ENCODE measurements around the gene CCDC24. TPM values are rescaled to one million over a fixed set of nuclear protein-coding genes. Genes with fewer than 3 reads are reported as not detected.
A peak's percentile ranks its signal among the peaks of the same experiment; 100 is the strongest.

CCDC24 gene
- total and polyA plus RNA-seq, 9 of the 15 experiments (the other 6 are each of a cell fraction or from before 2014, with no cell fraction given): 0.31 to 4.5 (median 1.5) TPM

DNA sequence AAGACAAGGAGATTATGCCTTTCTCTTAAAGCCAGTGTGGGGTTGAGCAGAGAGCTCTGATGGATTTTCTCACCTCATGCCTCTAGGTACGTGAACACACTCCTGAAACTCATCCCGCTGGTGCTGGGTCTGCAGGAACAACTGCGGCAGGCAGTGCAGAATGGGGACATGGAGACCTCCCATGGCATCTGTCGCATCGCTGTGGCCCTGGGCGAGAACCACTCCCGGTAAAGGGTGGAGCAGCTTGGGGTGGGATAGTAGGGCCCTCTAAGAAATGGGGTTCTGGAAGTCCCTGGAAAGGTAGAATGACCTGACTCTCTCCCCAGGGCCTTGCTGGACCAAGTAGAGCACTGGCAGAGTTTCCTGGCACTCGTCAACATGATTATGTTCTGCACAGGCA, 35.2 kb upstream of the CCDC24 start:
- ChIA-PET CTCF (ENCODE audit: low intra/inter-chr PET ratio) (no interaction called here), POLR2A (interaction anchor here (0.9 kb wide), 1 partner anchor 14 kb away, joined by 3 read pairs; the partner anchor contains the start of gene DPH2)
- no peaks in the 10 kb centered on the region for H3K9me1 ChIP-seq (ENCODE audit: control insufficient read depth, insufficient read depth, low read length)
- peaks cover 15 to 20% of the 10 kb centered on the region in 2 experiments; a peak in 4 of 5 replicates for H3K4me1 ChIP-seq (replicated peaks in 1 of 2; ENCODE audit: control insufficient read depth in 2 of 2, insufficient read depth in 2 of 2, low read length in 2 of 2)
- peaks cover 47% of the 10 kb centered on the region; the same call in 2 of the 3 replicates for H3K36me3 ChIP-seq (ENCODE audit: control insufficient read depth, insufficient read depth, low read length)
- DNase-seq (ENCODE audit: extremely low read depth in 1 of 4, low spot score in 3 of 4) (no peak), FAIRE-seq (no peak), ATAC-seq (no peak)
- H2AFZ ChIP-seq (ENCODE audit: low read depth, low read length): no peak overlapping the region
- no peaks in the 10 kb centered on the region for H3K27me3 ChIP-seq (ENCODE audit: control insufficient read depth in 2 of 2, insufficient read depth in 2 of 2, low read length in 2 of 2)
- WGBS (ENCODE audit: insufficient coverage, low coverage, missing lambda C conversion rate): 94% methylated on average over 8 of the region's 8 CpGs
- H3K4me3 ChIP-seq: no peak overlapping the region
- no peak overlapping the region for H3K27ac ChIP-seq (ENCODE audit: extremely low read depth, low read depth, low read length)
- no peaks in the 10 kb centered on the region for H3K9me3 ChIP-seq (replicated peaks; ENCODE audit: control insufficient read depth, insufficient read depth, low read depth, low read length)
- 0 out of 4 replicates have a peak overlapping the region, but pooled peaks of 1 of the 2 experiments have one; percentile 5 for H3K9ac ChIP-seq (ENCODE audit: insufficient read depth in 1 of 2, low read depth in 2 of 2, low read length in 2 of 2)
- intact Hi-C loops (cut with micrococcal nuclease) (no loop called here), in situ Hi-C loops (cut with MboI) (no loop called here)
- no peak overlapping the region for H3K4me2 ChIP-seq (ENCODE audit: insufficient read depth, low read length)
- peaks cover 16% of the 10 kb centered on the region; the same call in 1 of the 2 replicates for H4K20me1 ChIP-seq (replicated peaks; ENCODE audit: control insufficient read depth, insufficient read depth, low read length)
- no TSS peak for BruUV-seq (replicated peaks)
- 0 out of 3 replicates have a peak, but pooled peaks cover 6% of the 10 kb centered on the region for H3K79me2 ChIP-seq (ENCODE audit: control insufficient read depth, insufficient read depth, low read length)
- TF ChIP-seq, protein P1, sequence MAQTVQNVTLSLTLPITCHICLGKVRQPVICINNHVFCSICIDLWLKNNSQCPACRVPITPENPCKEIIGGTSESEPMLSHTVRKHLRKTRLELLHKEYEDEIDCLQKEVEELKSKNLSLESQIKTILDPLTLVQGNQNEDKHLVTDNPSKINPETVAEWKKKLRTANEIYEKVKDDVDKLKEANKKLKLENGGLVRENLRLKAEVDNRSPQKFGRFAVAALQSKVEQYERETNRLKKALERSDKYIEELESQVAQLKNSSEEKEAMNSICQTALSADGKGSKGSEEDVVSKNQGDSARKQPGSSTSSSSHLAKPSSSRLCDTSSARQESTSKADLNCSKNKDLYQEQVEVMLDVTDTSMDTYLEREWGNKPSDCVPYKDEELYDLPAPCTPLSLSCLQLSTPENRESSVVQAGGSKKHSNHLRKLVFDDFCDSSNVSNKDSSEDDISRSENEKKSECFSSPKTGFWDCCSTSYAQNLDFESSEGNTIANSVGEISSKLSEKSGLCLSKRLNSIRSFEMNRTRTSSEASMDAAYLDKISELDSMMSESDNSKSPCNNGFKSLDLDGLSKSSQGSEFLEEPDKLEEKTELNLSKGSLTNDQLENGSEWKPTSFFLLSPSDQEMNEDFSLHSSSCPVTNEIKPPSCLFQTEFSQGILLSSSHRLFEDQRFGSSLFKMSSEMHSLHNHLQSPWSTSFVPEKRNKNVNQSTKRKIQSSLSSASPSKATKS (CRISPR knock-in tag; IDR thresholded peaks at IDR 0.05): no peak
- TF ChIP-seq ZNF696 (CRISPR knock-in tag; conservative IDR thresholded peaks at IDR 0.05): no peak
